ENCODE measurements around the gene ACD.

ACD gene

DNA sequence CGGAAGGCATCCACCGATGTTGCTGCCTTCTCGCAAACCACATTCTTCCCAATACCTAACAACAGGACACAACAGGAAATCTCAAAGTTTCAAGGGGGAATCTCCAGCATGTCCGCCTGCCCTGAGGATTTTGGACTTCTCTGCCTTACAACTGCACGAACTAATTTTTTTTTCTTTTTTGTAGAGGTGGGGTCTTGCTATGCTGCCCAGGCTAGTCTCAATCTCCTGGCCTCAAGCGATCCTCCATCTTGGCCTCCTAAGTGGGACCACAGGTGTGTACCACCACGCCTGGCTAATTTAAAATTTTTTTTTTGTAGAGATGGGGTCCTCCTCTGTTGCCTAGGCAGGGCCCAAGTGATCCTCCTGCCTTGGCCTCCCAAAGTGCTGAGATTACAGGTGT lies 15.9 kb upstream of the ACD start:
- DNase-seq: no peak

DNA sequence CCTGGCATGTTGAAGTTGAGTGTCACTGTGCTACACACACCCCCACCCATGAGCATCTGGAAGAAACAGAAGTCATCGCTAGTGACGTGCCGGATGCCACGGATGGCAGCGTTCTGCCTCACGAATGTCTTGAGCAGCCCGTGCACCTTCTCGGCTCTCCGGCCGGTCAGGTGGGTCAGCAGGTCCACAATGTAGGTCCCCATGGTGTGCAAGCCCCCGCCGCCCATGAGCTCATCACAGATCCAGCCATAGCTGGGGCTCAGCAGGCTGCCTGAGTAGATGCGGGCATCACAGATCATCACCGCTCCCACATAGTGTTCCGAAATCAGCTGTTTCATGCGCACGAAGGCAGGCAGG lies 15.5 kb upstream of the ACD start:
- no peak for DNase-seq

DNA sequence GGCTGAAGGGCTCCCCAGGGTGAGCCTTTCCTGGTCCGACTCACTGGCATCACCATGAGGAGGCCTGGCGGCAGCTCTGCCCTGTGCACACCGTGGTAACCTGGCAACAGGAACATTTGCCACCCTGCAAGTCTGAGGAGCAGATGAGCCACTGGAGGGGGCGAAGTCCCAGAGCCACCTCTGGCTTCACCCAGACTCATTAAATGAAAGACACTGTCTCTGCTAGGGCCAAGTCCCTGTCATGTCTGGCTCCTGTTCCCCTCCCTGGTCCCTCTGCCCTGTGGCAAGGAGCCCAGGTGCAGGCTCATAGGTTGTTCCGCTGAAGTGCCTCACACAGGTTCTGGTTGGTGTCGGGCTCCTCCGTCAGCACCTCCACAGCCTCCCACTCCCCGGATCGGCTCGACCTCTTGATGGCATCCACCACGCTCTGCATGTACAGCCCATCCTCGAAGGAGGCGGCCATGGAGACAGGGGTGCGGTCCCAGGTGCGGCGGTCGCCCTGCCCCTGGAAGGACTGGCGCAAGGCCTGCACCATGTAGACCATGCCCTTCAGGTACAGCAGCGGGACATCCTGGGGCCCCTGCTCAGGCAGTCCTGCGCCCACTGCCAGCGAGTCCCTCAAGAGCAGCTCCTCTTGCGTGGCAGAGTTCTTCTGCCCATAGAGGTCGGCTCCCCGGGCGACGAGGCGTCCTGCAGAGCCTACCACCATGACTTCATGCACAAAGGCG lies 15.0 kb upstream of the ACD start:
- no peak for DNase-seq

DNA sequence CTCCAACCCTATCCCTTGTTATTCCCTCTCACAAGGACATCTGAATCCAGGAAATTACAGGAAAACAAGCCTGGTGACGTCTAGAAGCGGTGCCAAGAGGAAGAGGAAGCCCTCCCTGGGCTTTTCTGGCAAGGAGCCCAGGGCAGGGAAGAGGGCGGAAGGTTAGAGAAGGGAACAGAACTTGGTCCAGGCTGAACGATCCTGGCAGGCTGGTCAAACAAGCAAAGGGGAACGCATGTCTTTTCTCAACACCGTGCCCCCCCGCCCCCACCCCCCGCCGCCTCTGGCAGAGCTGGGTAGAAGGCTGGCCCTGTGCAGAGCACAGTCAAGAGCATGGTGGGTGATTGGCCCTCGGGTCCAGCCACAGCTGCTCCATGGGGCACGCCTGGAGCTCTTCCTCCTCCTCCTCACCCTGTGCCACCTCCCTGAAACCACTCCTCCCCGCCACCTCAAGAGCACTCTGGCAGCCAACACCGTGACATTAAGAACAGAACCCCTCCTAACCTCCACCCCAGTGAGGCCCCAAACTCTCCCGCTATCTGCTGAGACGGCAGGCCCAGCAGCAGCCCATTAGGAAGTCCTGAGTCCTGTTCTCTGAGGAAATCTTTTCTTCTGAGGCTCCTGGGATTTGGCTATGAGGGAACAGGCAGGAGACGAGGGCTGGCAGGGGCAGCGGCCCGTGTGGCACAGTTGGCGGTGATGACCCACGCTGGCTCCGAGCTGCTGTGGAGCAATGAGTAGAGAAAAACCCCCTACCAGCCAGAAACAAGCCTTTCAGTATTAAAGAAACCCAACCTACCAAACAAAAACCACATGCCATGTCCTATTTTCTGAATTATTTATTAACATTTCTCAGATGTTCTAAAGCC lies 13.9 kb upstream of the ACD start:
- peak; percentile 46 for DNase-seq

DNA sequence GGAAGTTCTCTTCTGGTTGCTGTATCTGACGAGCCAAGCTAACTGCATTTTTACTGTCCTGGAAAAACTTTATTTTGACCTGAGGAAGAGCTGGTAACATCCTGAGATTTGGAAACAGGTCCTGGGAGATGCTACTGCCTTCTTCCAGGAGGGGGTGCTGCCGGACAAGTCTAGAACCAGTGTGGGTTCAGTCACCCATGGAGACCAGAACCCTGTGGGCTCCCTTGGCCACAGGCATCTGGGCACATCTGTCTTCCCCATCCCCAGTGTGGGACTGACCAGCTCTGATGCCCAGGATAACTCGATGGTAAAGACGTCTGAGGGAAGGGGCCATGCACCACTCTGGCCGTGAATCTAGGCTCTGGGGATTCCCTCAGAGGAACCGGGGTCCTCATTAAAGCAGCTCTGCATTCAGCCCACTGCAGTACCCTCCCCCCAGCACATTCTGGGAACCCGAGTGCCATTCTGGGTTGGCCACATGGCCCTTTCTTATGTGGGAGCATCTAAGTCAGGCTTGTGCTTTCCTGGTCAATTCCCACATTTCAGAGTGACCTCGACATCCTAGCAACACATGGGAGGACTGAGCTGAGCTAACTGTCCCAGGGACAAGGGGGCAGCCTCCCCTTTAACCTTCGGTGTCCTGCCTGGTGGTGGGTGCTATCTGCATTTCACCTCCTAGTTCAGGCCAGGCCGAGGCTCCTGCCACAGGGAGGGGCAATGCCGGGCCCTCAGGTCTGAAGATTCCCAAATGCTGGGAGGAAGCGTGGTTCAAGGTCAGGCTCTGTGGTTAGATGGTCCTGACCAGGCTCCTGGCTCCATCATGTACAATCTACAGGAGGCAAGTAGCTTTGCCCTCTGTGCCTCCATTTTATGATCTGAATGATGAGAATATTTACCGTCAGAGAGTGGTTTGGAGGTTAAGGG lies 12.9 kb upstream of the ACD start:
- peak; percentile 71 for DNase-seq

DNA sequence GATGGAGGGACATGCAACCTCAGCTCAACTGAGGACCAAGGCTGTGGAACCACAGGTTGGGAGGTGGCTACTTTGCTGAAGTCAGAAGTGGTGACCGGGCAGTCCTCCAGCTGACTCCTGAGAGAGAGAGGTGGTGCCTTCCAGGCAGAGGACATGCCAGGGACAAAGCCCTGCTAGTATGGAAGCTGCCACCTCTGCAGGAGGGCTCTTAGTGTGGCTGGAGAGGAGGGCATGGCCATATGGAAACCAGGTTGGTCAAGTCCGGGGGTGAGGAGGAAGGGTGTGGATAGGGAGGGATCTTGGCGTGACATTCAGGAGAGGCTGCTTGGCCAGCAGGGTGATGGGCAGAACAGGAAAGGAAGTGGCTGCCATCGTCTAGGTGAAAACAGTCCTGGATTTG lies 12.2 kb upstream of the ACD start:
- no peak for DNase-seq

DNA sequence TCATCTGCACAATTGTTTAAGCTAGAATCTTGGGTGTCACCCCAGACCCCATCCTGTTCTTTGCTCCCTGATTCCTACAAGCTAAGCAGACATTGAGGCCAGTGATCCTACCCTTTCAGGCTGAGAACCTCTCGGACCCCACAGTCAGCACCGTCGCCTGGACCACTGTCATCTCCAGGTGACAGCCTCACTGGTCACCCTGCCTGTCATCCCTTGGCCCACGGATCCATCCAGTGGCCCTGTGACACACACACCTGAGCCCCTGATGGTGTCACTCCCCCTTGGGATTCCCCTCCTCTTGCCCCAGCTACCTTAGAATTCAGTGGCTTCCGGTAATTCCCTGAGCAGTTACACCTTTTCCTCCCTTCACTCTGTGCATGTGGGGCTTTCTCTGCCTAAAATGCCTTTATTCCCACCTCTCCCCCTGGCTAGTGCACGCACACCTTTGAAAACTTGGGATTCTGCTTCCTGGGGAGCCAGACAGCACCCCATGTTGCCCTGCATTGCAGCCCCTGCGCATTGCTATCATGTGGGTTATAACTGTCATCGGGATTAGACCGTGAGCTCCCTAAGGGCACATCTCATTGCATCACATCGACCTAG lies 9.5 kb upstream of the ACD start:
- DNase-seq: no peak

DNA sequence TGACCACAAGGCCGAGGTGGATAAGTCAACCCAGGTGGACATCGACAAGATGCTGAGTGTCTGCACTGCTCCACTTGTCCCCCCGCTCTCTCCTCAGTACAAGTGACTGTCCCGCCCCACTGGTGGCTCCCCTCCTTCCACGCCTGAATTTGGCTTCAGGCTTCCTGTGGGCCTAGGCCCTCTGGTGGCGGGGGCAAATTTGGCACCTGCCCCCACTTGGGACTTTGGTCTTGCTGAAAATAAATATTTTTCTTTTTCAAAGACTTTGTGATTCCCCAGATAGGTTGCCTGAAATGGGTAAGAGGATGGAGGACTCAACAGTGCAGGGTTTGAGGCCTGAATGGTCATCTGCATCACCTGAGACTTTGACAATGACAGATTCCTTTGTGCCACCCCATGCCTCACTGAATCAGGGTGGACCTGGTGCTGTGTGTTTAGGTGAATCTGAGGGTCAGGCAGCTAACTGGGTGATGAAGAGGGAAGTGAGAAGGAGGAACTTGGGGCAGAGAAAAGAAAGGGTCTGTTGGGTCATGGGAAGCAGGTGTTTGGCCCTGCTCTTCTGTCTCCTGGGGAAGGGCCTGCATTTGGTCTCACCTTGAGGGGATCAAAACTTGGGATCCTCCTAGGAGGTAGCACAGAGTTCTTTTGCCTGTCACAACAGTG lies 8.6 kb upstream of the ACD start:
- no peak for DNase-seq

DNA sequence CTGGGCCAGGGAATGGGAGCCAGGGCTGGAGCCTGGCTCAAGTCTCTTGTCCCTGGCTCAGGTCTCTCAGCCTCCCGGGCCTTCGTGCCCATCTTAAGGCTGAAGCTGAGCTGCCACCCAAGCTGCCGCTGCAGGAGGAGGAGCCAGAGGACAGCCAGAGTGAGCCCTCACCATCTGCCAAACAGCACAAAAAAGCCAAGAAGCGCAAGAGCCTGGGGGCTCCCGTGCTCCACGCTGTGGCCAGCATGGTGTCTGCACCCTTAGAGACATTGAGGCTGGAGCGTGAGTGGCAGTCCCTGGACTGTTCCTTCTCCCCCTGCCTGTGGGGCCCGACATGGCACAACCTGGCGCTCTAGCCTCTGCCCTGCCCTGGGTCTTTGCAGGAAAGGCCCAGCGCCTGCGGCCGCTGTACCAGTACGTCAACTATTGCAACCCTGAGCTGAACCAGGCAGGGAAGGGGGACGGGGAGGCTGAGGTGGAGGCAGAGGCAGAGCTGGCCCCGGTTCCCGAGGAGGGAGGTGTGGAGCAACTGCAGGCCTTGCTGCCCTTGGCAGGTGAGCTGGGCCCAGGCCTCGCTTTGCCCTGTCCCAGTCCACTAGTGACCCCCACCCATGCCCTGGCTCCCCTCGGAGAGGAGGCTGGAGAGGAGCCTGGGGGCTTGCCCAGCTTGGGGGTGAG lies 7.9 kb upstream of the ACD start:
- DNase-seq: peak; percentile 94

DNA sequence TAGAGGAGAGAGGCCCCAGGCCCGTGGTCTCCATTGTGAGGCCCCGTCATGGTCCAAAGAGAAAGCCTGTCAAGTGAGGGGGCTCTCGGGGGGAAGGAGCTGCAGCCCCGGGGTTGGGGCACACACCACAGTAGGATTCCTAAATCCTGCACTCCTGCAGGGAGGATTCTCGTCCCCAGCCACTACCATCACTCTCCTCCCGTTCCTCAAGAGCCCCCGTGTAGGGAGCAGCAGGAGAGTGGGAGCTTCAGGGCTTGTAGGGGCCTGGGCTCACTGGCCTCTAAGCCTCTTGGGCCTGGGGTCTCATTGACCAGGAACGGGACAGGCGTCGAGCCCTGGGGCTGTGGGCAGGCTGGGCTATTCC lies 7.4 kb upstream of the ACD start:
- no peak for DNase-seq

DNA sequence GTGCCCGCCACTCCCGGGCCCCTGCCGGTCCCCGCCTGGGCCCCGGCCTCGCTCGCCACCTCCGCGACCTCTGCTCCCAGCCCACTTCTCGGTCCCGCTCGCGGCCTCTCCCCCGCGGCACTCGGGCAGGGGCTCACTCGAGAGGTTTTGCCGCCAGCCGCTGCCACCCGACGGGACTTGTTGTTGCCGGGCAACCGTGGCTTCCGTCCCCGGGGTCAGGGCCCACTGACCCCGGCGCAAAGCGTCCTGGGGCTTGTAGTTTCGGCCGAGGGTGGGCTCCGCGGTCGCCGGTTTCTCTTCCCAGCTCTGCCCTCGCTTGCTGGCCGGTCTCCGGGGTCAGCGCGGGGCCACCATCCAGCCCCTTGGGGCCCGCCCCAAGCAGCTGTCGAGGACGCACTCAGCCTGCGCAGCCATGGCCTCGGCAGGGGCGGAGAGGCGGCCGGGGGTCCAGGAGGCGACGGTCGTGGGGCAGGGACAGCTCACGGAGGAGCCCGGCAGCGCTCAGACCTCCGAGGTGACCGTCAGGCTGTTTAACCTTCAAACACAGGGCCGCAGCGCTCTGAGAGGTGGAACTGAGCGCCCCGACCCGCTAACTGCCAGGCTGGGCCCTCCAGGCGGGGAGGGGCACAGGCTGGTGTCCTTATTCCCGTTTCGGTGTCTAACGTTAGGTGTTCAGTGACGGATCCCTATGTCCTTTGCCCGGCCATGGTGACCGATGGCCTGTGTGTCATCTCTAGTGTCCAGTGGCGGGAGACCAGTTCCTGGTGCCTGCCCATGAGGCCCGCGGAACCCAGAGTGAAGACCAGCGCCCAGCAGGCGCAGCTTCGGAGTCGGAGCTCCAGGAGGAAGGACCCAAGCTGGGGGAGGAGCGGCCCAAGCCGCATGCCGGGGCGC lies 6.7 kb upstream of the ACD start, which contains the start of the genes C16orf86 and ENKD1:
Gene C16orf86, plus strand, starts transcription at position 256 of the 894 bp plus-strand sequence. Its CDS starts 157 bp downstream, at position 413.
Gene ENKD1, minus strand, starts transcription at position 192 of the 894 bp plus-strand sequence. CDS start 308 bp downstream, outside the sequence.
- DNase-seq: peak; percentile 83

DNA sequence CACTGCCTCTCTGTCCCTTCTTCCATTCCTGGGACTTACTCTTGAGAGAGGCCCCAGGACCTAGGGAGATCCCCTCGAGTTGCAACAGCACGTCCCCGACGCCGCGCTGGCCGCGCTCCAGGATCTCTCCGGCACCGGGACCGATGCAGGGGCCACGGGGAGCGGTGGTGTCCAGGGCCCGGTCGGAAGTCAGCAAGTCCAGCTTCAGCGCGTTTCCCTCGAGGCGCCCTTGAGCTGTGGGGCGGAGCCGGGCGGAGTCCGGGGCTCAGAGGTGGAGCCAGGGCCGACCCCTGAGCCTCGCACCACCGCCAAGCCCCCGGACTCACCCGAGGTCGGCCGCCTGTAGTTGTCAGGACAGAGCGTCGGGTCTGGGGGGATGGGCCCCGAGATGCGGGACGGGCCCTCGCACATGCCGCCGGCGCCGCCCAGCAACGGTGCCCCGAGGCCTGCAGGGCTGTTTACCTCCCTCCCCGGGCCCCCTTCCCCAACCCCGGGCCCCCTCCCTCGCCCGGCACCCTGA lies 6.0 kb upstream of the ACD start:
- DNase-seq: peak; percentile 15

DNA sequence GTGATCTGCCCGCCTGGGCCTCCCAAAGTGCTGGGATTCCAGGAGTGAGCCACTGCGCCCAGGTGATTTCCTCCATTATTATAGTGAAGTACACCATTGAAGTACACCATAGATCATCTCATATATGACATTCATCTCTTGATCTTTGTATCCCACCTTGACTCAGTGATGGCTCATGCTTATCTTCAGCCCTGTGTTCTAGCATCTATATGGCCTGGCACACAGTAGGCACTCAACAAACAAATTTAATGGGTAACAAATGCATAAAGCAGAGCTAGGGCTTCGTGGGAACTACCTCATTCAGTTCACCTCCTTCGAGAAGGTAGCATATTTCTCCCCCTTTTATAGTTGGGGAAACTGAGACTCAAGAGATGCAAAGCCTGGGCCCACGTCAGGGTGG lies 5.5 kb upstream of the ACD start:
- no peak for DNase-seq

DNA sequence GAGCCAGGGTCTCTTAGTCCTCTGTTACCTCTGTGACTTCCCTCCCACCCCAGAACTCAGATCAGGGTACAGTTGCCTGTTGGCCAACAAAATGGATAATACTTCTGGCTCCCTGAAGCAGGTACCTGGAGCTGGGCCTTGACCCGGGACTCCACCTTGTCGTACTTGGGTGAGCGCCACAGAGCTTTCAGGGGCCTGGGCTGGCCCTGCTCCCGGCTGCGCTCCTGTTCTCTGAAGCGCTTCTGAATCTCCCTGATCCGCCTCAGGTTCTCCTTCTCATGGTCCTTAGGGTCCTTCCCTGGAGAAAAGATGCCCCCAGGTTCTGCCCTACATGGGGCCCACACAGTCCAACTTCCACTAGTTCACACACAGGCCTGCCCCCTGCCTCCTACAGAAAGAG lies 4.8 kb upstream of the ACD start:
- DNase-seq: no peak

DNA sequence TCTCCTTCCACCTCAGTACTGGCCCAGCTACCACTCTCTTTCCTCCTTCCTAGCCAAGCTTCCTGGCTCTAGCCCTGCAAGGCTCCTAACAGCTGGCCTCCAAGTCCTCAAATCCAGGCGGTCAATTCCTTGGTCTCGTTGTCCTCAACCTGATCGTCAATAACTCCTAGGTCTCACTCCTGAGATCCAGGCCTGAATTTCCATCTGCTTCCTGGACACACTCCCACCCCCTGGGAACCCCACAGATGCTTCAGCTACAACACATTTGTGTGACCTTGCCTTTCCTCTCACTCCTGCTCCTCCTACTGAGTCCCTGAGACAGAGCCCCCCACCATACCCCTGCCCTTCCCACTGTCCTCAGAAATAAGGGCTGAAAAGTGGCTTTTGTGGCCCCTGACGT lies 4.2 kb upstream of the ACD start:
- no peak for DNase-seq

DNA sequence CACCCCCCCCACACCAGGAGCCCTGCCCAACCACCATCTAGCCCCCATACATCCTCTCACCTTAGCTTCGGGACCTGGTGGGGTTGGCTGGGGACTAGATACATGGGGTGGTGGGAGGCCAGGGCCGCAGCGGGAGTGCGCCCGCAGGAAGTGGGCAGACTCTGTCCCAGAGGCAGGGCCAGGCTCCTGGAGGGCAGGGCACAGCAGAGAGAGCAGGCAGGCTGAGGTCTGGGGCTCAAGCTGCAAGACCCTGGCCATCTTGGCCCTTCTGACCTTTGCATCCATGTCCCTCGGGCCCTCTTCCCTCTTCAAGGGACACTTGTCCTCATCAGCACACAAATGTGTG lies 3.8 kb upstream of the ACD start:
- no peak for DNase-seq

DNA sequence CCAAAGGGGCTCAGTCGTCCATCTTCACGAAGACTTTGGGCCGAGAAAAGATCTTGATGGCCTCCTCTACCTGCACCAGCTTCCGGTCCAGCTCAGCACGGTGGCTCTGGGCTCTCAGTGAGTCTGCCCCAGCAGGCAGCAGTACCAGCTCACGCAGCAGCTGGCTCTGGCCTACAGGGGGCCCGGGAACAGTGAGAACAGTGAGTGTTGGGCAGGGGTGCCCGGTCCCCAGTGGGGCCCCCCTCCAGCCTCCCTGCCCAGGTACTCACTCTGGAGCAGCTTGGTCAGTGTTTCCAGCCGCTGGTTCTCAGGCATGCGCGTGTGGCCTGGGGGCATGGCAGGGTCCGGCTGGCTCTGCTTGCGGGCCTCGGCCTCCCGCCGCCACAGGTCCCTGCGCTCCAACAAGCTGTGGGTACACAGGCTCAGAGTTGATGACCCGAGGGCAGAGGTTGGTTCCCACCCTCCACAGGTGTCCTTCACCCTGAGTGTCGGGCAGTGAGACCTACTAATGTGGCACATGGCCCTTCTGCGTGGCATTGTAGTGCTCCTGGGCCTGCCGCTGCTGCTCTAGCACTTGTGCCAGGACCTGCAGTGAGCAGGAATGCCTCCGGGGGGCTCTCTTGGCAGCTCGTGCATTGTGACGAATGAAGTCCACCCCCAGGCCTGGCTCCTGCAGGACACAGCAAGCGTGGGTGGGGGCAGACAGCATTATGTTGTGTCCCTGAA lies 3.3 kb upstream of the ACD start:
- DNase-seq: no peak

DNA sequence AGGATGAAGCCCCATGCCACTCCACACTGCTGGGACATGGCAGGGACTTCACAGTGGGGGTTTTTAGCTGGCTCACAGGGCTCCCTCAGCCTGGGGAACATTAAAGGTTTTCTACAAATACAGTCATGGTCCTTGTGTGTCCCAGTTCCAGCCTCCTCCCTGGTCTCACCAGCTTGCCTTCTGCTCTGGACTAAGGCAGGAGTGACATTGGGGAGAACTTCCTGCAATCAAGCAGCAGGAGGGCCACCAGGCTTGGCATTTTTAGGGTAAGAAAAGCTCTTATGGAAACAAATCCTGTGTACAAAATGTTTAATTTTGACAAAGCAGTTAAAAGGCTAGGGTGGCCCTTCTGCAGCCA lies 2.6 kb upstream of the ACD start:
- no peak for DNase-seq

DNA sequence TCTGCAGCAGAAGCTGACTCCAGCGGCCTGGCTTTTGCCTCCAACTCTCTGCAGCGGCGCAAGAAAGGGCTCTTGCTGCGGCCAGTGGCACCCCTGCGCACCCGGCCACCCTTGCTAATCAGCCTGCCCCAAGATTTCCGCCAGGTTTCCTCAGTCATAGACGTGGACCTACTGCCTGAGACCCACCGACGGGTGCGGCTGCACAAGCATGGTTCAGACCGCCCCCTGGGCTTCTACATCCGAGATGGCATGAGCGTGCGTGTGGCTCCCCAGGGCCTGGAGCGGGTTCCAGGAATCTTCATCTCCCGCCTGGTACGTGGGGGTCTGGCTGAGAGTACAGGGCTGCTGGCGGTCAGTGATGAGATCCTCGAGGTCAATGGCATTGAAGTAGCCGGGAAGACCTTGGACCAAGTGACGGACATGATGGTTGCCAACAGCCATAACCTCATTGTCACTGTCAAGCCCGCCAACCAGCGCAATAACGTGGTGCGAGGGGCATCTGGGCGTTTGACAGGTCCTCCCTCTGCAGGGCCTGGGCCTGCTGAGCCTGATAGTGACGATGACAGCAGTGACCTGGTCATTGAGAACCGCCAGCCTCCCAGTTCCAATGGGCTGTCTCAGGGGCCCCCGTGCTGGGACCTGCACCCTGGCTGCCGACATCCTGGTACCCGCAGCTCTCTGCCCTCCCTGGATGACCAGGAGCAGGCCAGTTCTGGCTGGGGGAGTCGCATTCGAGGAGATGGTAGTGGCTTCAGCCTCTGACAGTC lies 2.0 kb upstream of the ACD start:
- DNase-seq: no peak
